Psoas muscle (tissue), 8 donors: ENCODE results near the gene AQP2. TPM values are rescaled to one million over a fixed set of nuclear protein-coding genes. Genes with fewer than 3 reads are reported as not detected.
"Not testable (repeated sequence)": the region's sequence is repeated elsewhere in the genome, so short reads cannot be mapped to it uniquely, and the experiment has no call there.

Experiments used
- ATAC-seq, 4 donors: fragments of 200-7000 bp; cut with Tn5 transposase; one replicate each; pipeline ENCODE4 v1.9.1; 2020; ENCODE audit warnings: moderate library complexity in 3 of 4, mild to moderate bottlenecking in 2 of 4
- DNase-seq, 2 donors: peaks; one replicate each; pipeline ENCODE4 v3.0.0-alpha.2; 2020
- H3K27ac ChIP-seq: fragments of 200-600 bp; one replicate; pipeline ENCODE4 v1.8.0; 2022
- H3K27me3 ChIP-seq, 3 donors: fragments of 200-600 bp in 1 of 3; one replicate each; pipeline versions ENCODE4 v1.6.1 to v1.8.0; 2013 to 2022; ENCODE audit warnings: low read length in 2 of 3, mild to moderate bottlenecking in 2 of 3, moderate library complexity in 1 of 3; ENCODE audit not compliant: insufficient read depth in 3 of 3
- H3K36me3 ChIP-seq, 2 donors: fragments of 200-600 bp in 1 of 2; one replicate each; pipeline versions ENCODE4 v1.6.1 to v1.8.0; 2013 to 2022; ENCODE audit warnings: low read depth in 1 of 2, mild to moderate bottlenecking in 1 of 2, moderate library complexity in 1 of 2; ENCODE audit not compliant: insufficient read depth in 1 of 2
- H3K4me1 ChIP-seq: fragments of 200-600 bp; one replicate; pipeline ENCODE4 v1.8.0; 2022
- H3K4me3 ChIP-seq: fragments of 200-600 bp; one replicate; pipeline ENCODE4 v1.8.0; 2022; ENCODE audit warnings: mild to moderate bottlenecking
- H3K9me3 ChIP-seq: fragments of 200-600 bp; one replicate; pipeline ENCODE4 v1.8.0; 2022
- WGBS, 3 donors: extraction: QIAGEN DNeasy Blood & Tissue Kit; methylation state at CpG; one replicate each; pipeline versions ENCODE4 v1.1.6 to v1.1.7; 2013; 5-methylcytosine and 5-hydroxymethylcytosine counted together
- intact Hi-C, 2 donors: fragments of 100-400 bp; cut with DNase I; formaldehyde crosslinking; loops; one replicate each; pipeline versions ENCODE4 v1.11.0 to v1.14.2; 2022
- polyA plus RNA-seq, 3 donors: library from polyadenylated mRNA; stranded (reverse); fragments of 200-250 nt; gene quantifications; one replicate each; pipeline ENCODE4 v1.2.3, GENCODE V29; 2013
- total RNA-seq, 4 donors: library from RNA; stranded (reverse); fragmentation: NEBNext Ultra II Directional in 2 of 4; extraction: Animal tissue kit (Norgen Biotek cat#: 25700) in 2 of 4; gene quantifications; one replicate each; pipeline versions ENCODE4 v1.2.1 to v1.2.4, GENCODE V29; 2021 to 2023
- TF ChIP-seq, protein P1 (sequence below): fragments of 200-600 bp; IDR thresholded peaks from one replicate; pipeline ENCODE4 v1.8.0; 2022; ENCODE audit warnings: antibody characterized with exemption
- donor health status: healthy with polysubstance abuse.
- donor health status: DM: no; HTN: no; CAD: no; lungs with moderate emphysema.
- donor health status: Bipolar disorder and iron deficiency.
- donor health status: healthy.
- donor health status: DM: yes; HTN: yes; CAD: no.
- donor health status: DM: no; HTN: no; CAD: no.
- donor health status: DM: no; HTN: no; CAD: no.
- donor health status: DM: yes; HTN: yes; CAD: no.

Gene AQP2
- total and polyA plus RNA-seq, 7 donors = not detected

DNA sequence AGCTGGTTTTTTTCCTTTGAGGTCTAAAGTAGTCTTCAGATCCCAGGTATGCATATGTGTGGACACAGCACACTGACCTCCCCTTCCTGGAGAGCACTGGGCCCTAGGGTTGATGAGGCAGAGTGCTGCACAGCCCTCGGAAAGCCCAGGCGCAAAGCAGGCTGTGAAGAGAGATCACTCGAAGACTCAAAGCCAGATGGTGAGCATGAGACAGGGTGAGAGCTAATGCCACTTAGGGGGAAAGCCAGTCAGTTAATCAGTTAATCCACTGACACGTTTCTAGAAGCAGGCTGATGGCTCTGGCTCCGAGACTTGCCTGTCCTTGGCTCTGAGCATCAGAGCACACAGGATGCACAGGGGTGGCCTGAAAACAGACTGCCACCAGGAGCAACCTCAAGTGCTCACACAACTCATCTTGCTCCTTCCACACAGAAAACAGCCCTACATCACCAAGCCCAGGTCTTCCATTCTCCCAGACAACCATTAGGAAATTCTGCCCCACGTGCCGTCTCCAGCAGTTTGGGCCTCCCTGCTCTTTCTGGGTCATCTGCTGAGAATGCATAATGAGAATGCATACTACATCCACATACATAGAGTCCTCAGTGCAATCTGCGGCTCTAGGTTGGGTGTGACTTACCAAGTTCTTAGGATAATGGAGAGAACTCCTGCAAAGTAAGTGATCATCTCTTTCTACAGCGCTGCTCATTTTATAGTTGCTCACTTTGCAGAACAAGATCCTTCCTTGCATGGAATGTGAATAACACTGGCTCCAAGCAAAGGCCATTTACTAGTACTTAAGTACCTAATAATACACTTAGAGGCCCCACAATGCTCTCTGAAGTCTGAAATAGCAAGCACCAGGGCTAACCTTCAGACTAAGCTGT is 34.2 kb downstream of the AQP2 start:
- Histone ChIP-seq H3K4me3 (no peak overlapping the region), H3K9me3 (no peaks in the 10 kb centered on the region), H3K27ac (no peak overlapping the region), H3K27me3 (no peaks in the 10 kb centered on the region), H3K4me1 (no peaks in the 10 kb centered on the region), H3K36me3 (no peaks in the 10 kb centered on the region)
- DNase-seq (no peak), ATAC-seq (no peak)
- WGBS, 3 donors = 72 to 80% (median 79%) methylated on average over 9 of the region's 9 CpGs
- TF ChIP-seq, protein P1, sequence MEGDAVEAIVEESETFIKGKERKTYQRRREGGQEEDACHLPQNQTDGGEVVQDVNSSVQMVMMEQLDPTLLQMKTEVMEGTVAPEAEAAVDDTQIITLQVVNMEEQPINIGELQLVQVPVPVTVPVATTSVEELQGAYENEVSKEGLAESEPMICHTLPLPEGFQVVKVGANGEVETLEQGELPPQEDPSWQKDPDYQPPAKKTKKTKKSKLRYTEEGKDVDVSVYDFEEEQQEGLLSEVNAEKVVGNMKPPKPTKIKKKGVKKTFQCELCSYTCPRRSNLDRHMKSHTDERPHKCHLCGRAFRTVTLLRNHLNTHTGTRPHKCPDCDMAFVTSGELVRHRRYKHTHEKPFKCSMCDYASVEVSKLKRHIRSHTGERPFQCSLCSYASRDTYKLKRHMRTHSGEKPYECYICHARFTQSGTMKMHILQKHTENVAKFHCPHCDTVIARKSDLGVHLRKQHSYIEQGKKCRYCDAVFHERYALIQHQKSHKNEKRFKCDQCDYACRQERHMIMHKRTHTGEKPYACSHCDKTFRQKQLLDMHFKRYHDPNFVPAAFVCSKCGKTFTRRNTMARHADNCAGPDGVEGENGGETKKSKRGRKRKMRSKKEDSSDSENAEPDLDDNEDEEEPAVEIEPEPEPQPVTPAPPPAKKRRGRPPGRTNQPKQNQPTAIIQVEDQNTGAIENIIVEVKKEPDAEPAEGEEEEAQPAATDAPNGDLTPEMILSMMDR = no peak
- intact Hi-C loops = no loop called here

DNA sequence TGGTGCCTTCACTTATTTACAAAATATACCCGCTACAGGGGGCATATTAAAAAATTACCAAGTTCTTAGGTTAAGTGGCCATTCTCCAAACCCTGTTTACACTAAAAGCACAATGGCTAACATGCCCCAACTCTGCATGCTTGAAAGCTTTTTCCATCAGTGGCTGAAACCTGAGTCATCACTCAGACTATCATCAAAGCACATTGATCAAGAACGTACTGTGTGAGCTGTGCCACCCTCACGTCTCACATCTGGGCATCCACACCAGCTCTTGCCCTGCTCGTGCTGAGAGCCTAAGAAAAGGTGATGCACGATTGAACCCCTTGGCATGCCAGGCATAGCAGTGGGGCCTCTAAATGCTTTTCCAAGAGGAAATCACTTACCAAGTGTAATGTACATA is 35.4 kb downstream of the AQP2 start:
- Histone ChIP-seq H3K4me3 (no peak overlapping the region), H3K27me3 (no peaks in the 10 kb centered on the region), H3K4me1 (no peaks in the 10 kb centered on the region), H3K9me3 (no peaks in the 10 kb centered on the region), H3K36me3 (peaks cover 0 to 7% of the 10 kb centered on the region in 2 donors), H3K27ac (no peak overlapping the region)
- intact Hi-C loops = no loop called here
- 90 to 94% (median 92%) methylated on average over 5 of the region's 5 CpGs for WGBS, 3 donors
- no peak for ATAC-seq
- TF ChIP-seq, protein P1 = no peak
- no peak for DNase-seq

GRCh38 chr12:49986476-49986875 is 35.9 kb downstream of the AQP2 start:
- intact Hi-C loops, H3K4me1 ChIP-seq: not testable (repeated sequence)
- WGBS, 3 donors = 91 to 97% (median 95%) methylated on average over 3 of the region's 3 CpGs

GRCh38 chr12:49987625-49988303 is 37.2 kb downstream of the AQP2 start:
- no peak for ATAC-seq
- intact Hi-C loops = no loop called here
- H3K27ac ChIP-seq = no peak overlapping the region

More at GRCh38 chr12:49986476-49986875, 35.9 kb downstream of the AQP2 start:
- not testable (repeated sequence) for H3K9me3 ChIP-seq, H3K27ac ChIP-seq, H3K4me3 ChIP-seq, H3K36me3 ChIP-seq, H3K27me3 ChIP-seq, ATAC-seq, DNase-seq

GRCh38 chr12:49989400-49989799 is 38.9 kb downstream of the AQP2 start:
- WGBS, 3 donors = 96 to 98% (median 97%) methylated on average over 2 of the region's 2 CpGs
- DNase-seq, H3K27me3 ChIP-seq, H3K9me3 ChIP-seq, H3K27ac ChIP-seq, intact Hi-C loops, H3K4me3 ChIP-seq, H3K4me1 ChIP-seq, ATAC-seq: not testable (repeated sequence)
- H3K36me3 ChIP-seq = peaks cover 0 to 22% of the 10 kb centered on the region in 2 donors

More at GRCh38 chr12:49987625-49988303, 37.2 kb downstream of the AQP2 start:
- Histone ChIP-seq H3K4me1 (no peaks in the 10 kb centered on the region), H3K27me3 (no peaks in the 10 kb centered on the region), H3K36me3 (peaks cover 0 to 12% of the 10 kb centered on the region in 2 donors), H3K4me3 (no peak overlapping the region), H3K9me3 (no peaks in the 10 kb centered on the region)
- 71 to 81% (median 80%) methylated on average over 4 of the region's 4 CpGs for WGBS, 3 donors
- TF ChIP-seq, protein P1 = no peak
- DNase-seq = no peak
